Tongue (tissue), 2 donors: Measurements from ENCODE around the gene SAP30BP. TPM values are rescaled to one million over a fixed set of nuclear protein-coding genes. Genes with fewer than 3 reads are reported as not detected.

ENCODE experiments used
- DNase-seq: peaks from one replicate; pipeline ENCODE4 v3.0.0-alpha.2; 2015
- total RNA-seq: library from RNA; depleted of rRNA; stranded (reverse); fragments of >200 nt; gene quantifications from one replicate; pipeline ENCODE4 v1.2.3, GENCODE V29; 2014

SAP30BP gene
- total RNA-seq, 1 donor from 2014 or later, result 57.0 TPM

GRCh38 chr17:75649687-75650086 is 17.5 kb upstream of the SAP30BP start:
- DNase-seq, result no peak

GRCh38 chr17:75650874-75651273 is 16.3 kb upstream of the SAP30BP start:
- DNase-seq, result no peak

GRCh38 chr17:75652341-75652740 is 14.8 kb upstream of the SAP30BP start:
- no peak for DNase-seq

- DNase-seq, result peak; percentile 64
These were observed 14.1 kb upstream of the SAP30BP start for GRCh38 chr17:75652934-75653549.

GRCh38 chr17:75654176-75654575 is 13.0 kb upstream of the SAP30BP start:
- DNase-seq, result no peak

GRCh38 chr17:75658237-75658636 is 8.9 kb upstream of the SAP30BP start:
- DNase-seq, result no peak

GRCh38 chr17:75661531-75661930 is 5.6 kb upstream of the SAP30BP start:
- DNase-seq, result no peak

- DNase-seq, result no peak
These were observed 4.6 kb upstream of the SAP30BP start for GRCh38 chr17:75662511-75662910.

GRCh38 chr17:75664099-75664549 is 3.0 kb upstream of the SAP30BP start:
- DNase-seq, result no peak

- DNase-seq, result no peak
These were observed 1.2 kb upstream of the SAP30BP start for GRCh38 chr17:75665981-75666380.

- DNase-seq, result no peak
These were observed 687 bp downstream of the SAP30BP start for GRCh38 chr17:75667825-75668224.

- no peak for DNase-seq
These were observed 1.4 kb downstream of the SAP30BP start for GRCh38 chr17:75668489-75668888.

GRCh38 chr17:75670868-75671267 is 3.7 kb downstream of the SAP30BP start:
- no peak for DNase-seq

GRCh38 chr17:75672011-75672410 is 4.9 kb downstream of the SAP30BP start:
- DNase-seq, result no peak

GRCh38 chr17:75673487-75673886 is 6.3 kb downstream of the SAP30BP start:
- no peak for DNase-seq

- no peak for DNase-seq
These were observed 9.3 kb downstream of the SAP30BP start for GRCh38 chr17:75676461-75676860.

GRCh38 chr17:75679706-75680211 is 12.6 kb downstream of the SAP30BP start:
- no peak for DNase-seq

GRCh38 chr17:75680431-75680830 is 13.3 kb downstream of the SAP30BP start:
- DNase-seq, result no peak

GRCh38 chr17:75681289-75681688 is 14.2 kb downstream of the SAP30BP start:
- no peak for DNase-seq

GRCh38 chr17:75683583-75683982 is 16.4 kb downstream of the SAP30BP start:
- no peak for DNase-seq

GRCh38 chr17:75684249-75684648 is 17.1 kb downstream of the SAP30BP start:
- DNase-seq, result no peak

GRCh38 chr17:75684924-75685323 is 17.8 kb downstream of the SAP30BP start:
- peak; percentile 67 for DNase-seq

GRCh38 chr17:75685499-75685898 is 18.4 kb downstream of the SAP30BP start:
- DNase-seq, result no peak

- no peak for DNase-seq
These were observed 21.2 kb downstream of the SAP30BP start for GRCh38 chr17:75688209-75688825.
